GM12878 (cell line): ENCODE results near the gene CWC25. TPM values are rescaled to one million over a fixed set of nuclear protein-coding genes. Genes with fewer than 3 reads are reported as not detected.

Source experiments
- ATAC-seq: fragments of 200-7000 bp; cut with Tn5 transposase; 3 replicates; pipeline ENCODE4 v1.9.1; 2020; ENCODE audit warnings: mild to moderate bottlenecking, moderate library complexity
- BruUV-seq: library from RNA; stranded (reverse); fragments of 400-500 nt; replicated peaks from 2 replicates; lab custom pipeline; 2021; lab: Mats Ljungman, UMichigan
- CTCF ChIA-PET: fragments of 300-600 bp; sonication (Branson Sonifier 250); formaldehyde crosslinking; extraction: SDS; loops from one replicate; lab custom pipeline; 2021; ENCODE audit warnings: inconsistent platforms; lab: Yijun Ruan, JAX
- POLR2A ChIA-PET: fragments of 350-600 bp; formaldehyde crosslinking; extraction: SDS; loops from one replicate; lab custom pipeline; 2021; ENCODE audit warnings: inconsistent platforms; lab: Charles Lee
- RAD21 ChIA-PET: fragments of 300-600 bp; sonication (Branson Sonifier 250); formaldehyde crosslinking; loops from one replicate; lab custom pipeline; 2023; ENCODE audit warnings: antibody characterized with exemption; ENCODE audit not compliant: unreplicated experiment; lab: Charles Lee
- SMC1A ChIA-PET: fragments of 300-600 bp; sonication (Branson Sonifier 250); formaldehyde crosslinking; loops from one replicate; lab custom pipeline; 2023; ENCODE audit not compliant: unreplicated experiment, uncharacterized antibody; lab: Charles Lee
- DNase-seq: peaks from one replicate; pipeline ENCODE4 v3.0.0-alpha.2; 2011; ENCODE audit warnings: low read depth, low spot score
- FAIRE-seq: peaks from 3 replicates; lab custom pipeline; 2011; peaks lifted over from hg19 to GRCh38; lab: Jason Lieb, UNC
- H2AFZ ChIP-seq: 2 replicates; pipeline ENCODE4 v1.6.0; 2011; ENCODE audit warnings: low read depth, low read length, control low read depth; ENCODE audit not compliant: control insufficient read depth
- H3K27ac ChIP-seq: 2 replicates; pipeline ENCODE4 v1.5.1; 2011; ENCODE audit warnings: control low read depth; ENCODE audit not compliant: control insufficient read depth, insufficient read depth
- H3K27me3 ChIP-seq, 2 experiments: replicated peaks in 1 of 2; 2 replicates each; pipeline versions ENCODE4 v1.6.0 to v1.6.1; 2011; ENCODE audit warnings: low read length in 1 of 2; ENCODE audit not compliant: control insufficient read depth in 2 of 2, insufficient read depth in 2 of 2
- H3K36me3 ChIP-seq, 2 experiments: 2 replicates each; pipeline ENCODE4 v1.5.1; 2011; ENCODE audit warnings: low read length in 1 of 2; ENCODE audit not compliant: control insufficient read depth in 2 of 2, insufficient read depth in 2 of 2
- H3K4me1 ChIP-seq: 2 replicates; pipeline ENCODE4 v1.6.1; 2011; ENCODE audit warnings: mild to moderate bottlenecking, low read length, moderate library complexity, mixed read lengths; ENCODE audit not compliant: control insufficient read depth, insufficient read depth
- H3K4me2 ChIP-seq: 2 replicates; pipeline ENCODE4 v1.6.0; 2011; ENCODE audit warnings: control low read depth; ENCODE audit not compliant: control insufficient read depth, insufficient read depth
- H3K4me3 ChIP-seq: fragments of 200-600 bp; sonication (generic); 2 replicates; pipeline ENCODE4 v1.5.1; 2016
- H3K79me2 ChIP-seq: 2 replicates; pipeline ENCODE4 v1.6.0; 2011; ENCODE audit warnings: low read length; ENCODE audit not compliant: control insufficient read depth, insufficient read depth
- H3K9ac ChIP-seq: 2 replicates; pipeline ENCODE4 v1.8.0; 2011; ENCODE audit warnings: low read length, control low read depth, mixed read lengths; ENCODE audit not compliant: control insufficient read depth, insufficient read depth
- H3K9me3 ChIP-seq: replicated peaks from 3 replicates; pipeline ENCODE4 v1.5.1; 2011; ENCODE audit warnings: mild to moderate bottlenecking, low read length; ENCODE audit not compliant: control insufficient read depth, insufficient read depth
- H4K20me1 ChIP-seq: 2 replicates; pipeline ENCODE4 v1.6.0; 2011; ENCODE audit not compliant: control insufficient read depth, insufficient read depth
- ATF2 ChIP-seq: IDR thresholded peaks from 2 replicates; pipeline ENCODE4 v1.6.1; 2012; ENCODE audit warnings: low read length, inconsistent platforms
- NFYA ChIP-seq: IDR thresholded peaks from 2 replicates; pipeline ENCODE4 v1.6.1; 2011; ENCODE audit warnings: low read depth, mild to moderate bottlenecking, low read length, improper control_type of control experiment, borderline replicate concordance
- RFX5 ChIP-seq: IDR thresholded peaks from 2 replicates; pipeline ENCODE4 v1.6.1; 2011; ENCODE audit warnings: low read depth, low read length, improper control_type of control experiment
- SMARCA5 ChIP-seq: fragments of 450-650 bp; IDR thresholded peaks from 2 replicates; pipeline ENCODE4 v1.6.1; 2017; ENCODE audit warnings: mild to moderate bottlenecking
- SP1 ChIP-seq: IDR thresholded peaks from one replicate; pipeline ENCODE4 v1.6.1; 2011; ENCODE audit warnings: low read depth, low read length
- SPI1 ChIP-seq: IDR thresholded peaks from 2 replicates; pipeline ENCODE4 v1.6.1; 2011; ENCODE audit warnings: low read depth, mild to moderate bottlenecking, low read length, moderate library complexity, borderline replicate concordance; ENCODE audit not compliant: insufficient read depth
- SREBF1 ChIP-seq: IDR thresholded peaks from 2 replicates; pipeline ENCODE4 v1.6.1; 2012; ENCODE audit warnings: mild to moderate bottlenecking, low read length
- ZBTB40 ChIP-seq: fragments of 450-650 bp; IDR thresholded peaks from 2 replicates; pipeline ENCODE4 v1.6.1; 2016; ENCODE audit warnings: mild to moderate bottlenecking, moderate library complexity, borderline replicate concordance
- ZNF24 ChIP-seq: fragments of 450-650 bp; IDR thresholded peaks from 2 replicates; pipeline ENCODE4 v1.6.1; 2017; ENCODE audit warnings: antibody characterized with exemption, mild to moderate bottlenecking
- ZNF622 ChIP-seq: fragments of 450-650 bp; IDR thresholded peaks from 2 replicates; pipeline ENCODE4 v1.6.1; 2017; ENCODE audit warnings: mild to moderate bottlenecking, inconsistent platforms
- ZZZ3 ChIP-seq: IDR thresholded peaks from 2 replicates; pipeline ENCODE4 v1.6.1; 2011; ENCODE audit warnings: low read depth; ENCODE audit not compliant: control insufficient read depth, insufficient read length
- WGBS: methylation state at CpG from one replicate; pipeline ENCODE4 v1.1.6; 2016; ENCODE audit warnings: low lambda C conversion rate; ENCODE audit not compliant: insufficient replicate concordance, insufficient coverage; ENCODE audit errors: missing lambda C conversion rate; 5-methylcytosine and 5-hydroxymethylcytosine counted together
- in situ Hi-C: fragments of 300-500 bp; cut with MboI; formaldehyde crosslinking; loops from 9 replicates; pipeline ENCODE4 v1.14.3; 2018; ENCODE audit warnings: mixed read lengths
- intact Hi-C: fragments of 100-400 bp; cut with micrococcal nuclease; formaldehyde crosslinking; loops from one replicate; pipeline ENCODE4 v1.14.2; 2022; ENCODE audit not compliant: unreplicated experiment
- polyA plus RNA-seq, 11 experiments: library from polyadenylated mRNA; depleted of rRNA in 4 of 11; unstranded in 6 of 11; stranded (reverse) in 5 of 11; fragments of >200 nt; fragmentation: Nextera tagmentation in 4 of 11; fragmentation: Illumina TruSeq in 1 of 11; extraction: Ambion mirVana in 4 of 11; extraction: Trizol in 1 of 11; gene quantifications; 1 replicate in 1 of 11; 2 replicates in 10 of 11; pipeline versions ENCODE4 v1.2.1 to v1.2.3, GENCODE V29; 2011 to 2016; ENCODE audit warnings: inconsistent platforms in 2 of 11, missing spikeins in 2 of 11, low read depth in 1 of 11
- total RNA-seq, 4 experiments: library from RNA; depleted of rRNA in 3 of 4; stranded (reverse); fragments of >200 nt in 3 of 4; fragmentation: Illumina TruSeq in 1 of 4; extraction: Trizol in 1 of 4; gene quantifications; 2 replicates each; pipeline versions ENCODE4 v1.2.1 to v1.2.3, GENCODE V29; 2013 to 2021

Gene CWC25
- total and polyA plus RNA-seq, 10 of the 15 experiments (the other 5 are each of a cell fraction or from before 2014, with no cell fraction given) = 14.7 to 29.7 (median 22.9) TPM

- Histone ChIP-seq H2AFZ (no peak overlapping the region), H3K9ac (no peak overlapping the region), H3K9me3 (no peaks in the 10 kb centered on the region), H4K20me1 (no peaks in the 10 kb centered on the region), H3K27ac (no peak overlapping the region), H3K27me3 (no peaks in the 10 kb centered on the region), H3K4me1 (no peaks in the 10 kb centered on the region), H3K79me2 (no peaks in the 10 kb centered on the region), H3K4me3 (no peak overlapping the region), H3K36me3 (peaks cover 16 to 17% of the 10 kb centered on the region in 2 experiments), H3K4me2 (no peak overlapping the region)
- BruUV-seq = no TSS peak
- no peak for ATAC-seq
- ChIA-PET RAD21 (no interaction called here), CTCF (no interaction called here), POLR2A (no interaction called here), SMC1A (no interaction called here)
- FAIRE-seq = no peak
- no peak for DNase-seq
- TF ChIP-seq ZNF622 = no peak
- no peak for TF ChIP-seq SMARCA5
- in situ Hi-C loops = no loop called here
- intact Hi-C loops = no loop called here
Observed at GRCh38 chr17:38773258-38773657, 51.9 kb downstream of the CWC25 start.

GRCh38 chr17:38768417-38768816, 56.7 kb downstream of the CWC25 start:
- Histone ChIP-seq H3K36me3 (peaks cover 15 to 31% of the 10 kb centered on the region in 2 experiments), H3K9me3 (no peaks in the 10 kb centered on the region), H2AFZ (no peak overlapping the region), H3K4me2 (no peak overlapping the region), H3K9ac (no peak overlapping the region), H3K27ac (no peak overlapping the region), H3K27me3 (no peaks in the 10 kb centered on the region), H3K4me3 (no peak overlapping the region), H4K20me1 (no peaks in the 10 kb centered on the region), H3K79me2 (no peaks in the 10 kb centered on the region), H3K4me1 (no peaks in the 10 kb centered on the region)
- ChIA-PET SMC1A (no interaction called here), CTCF (no interaction called here), RAD21 (no interaction called here), POLR2A (interaction anchor here (0.9 kb wide), 1 partner anchor 16 kb away, joined by 3 read pairs; the partner anchor contains the start of gene PSMB3)
- FAIRE-seq (no peak), DNase-seq (no peak), ATAC-seq (no peak)
- intact Hi-C loops (no loop called here), in situ Hi-C loops (no loop called here)
- 84% methylated on average over 6 of the region's 6 CpGs for WGBS
- TF ChIP-seq RFX5 (no peak), SP1 (no peak), ZZZ3 (no peak), ATF2 (no peak), NFYA (no peak), SPI1 (no peak), SREBF1 (no peak), ZBTB40 (no peak), ZNF24 (no peak)
- BruUV-seq = no TSS peak
